Smooth muscle cell (in vitro differentiated cells): ENCODE data around the gene ZDHHC18. TPM values are rescaled to one million over a fixed set of nuclear protein-coding genes. Genes with fewer than 3 reads are reported as not detected.
"Not testable (repeated sequence)": the region's sequence is repeated elsewhere in the genome, so short reads cannot be mapped to it uniquely, and the experiment has no call there.

Experiments used
- DNase-seq: peaks from one replicate; lab custom pipeline; 2025; ENCODE audit not compliant: unreplicated experiment; lab: John Stamatoyannopoulos, UW
- H2AFZ ChIP-seq: fragments of 200-600 bp; sonication (generic); 2 replicates; pipeline ENCODE4 v1.6.0; 2016; ENCODE audit warnings: antibody characterized with exemption, low read depth, mild to moderate bottlenecking
- H3F3A ChIP-seq: fragments of 200-600 bp; sonication (generic); 2 replicates; pipeline ENCODE4 v1.6.0; 2017; ENCODE audit warnings: antibody characterized with exemption, low read depth
- H3K27ac ChIP-seq: fragments of 200-600 bp; sonication (generic); 2 replicates; pipeline ENCODE4 v1.5.1; 2016; ENCODE audit warnings: low read depth, mild to moderate bottlenecking
- H3K27me3 ChIP-seq: fragments of 200-600 bp; sonication (generic); 2 replicates; pipeline ENCODE4 v1.6.1; 2016; ENCODE audit warnings: low read depth, mild to moderate bottlenecking
- H3K36me3 ChIP-seq: fragments of 200-600 bp; sonication (generic); 2 replicates; pipeline ENCODE4 v1.5.1; 2016; ENCODE audit warnings: low read depth
- H3K4me1 ChIP-seq: fragments of 200-600 bp; sonication (generic); 2 replicates; pipeline ENCODE4 v1.5.1; 2016; ENCODE audit warnings: low read depth
- H3K4me2 ChIP-seq: fragments of 200-600 bp; sonication (generic); 2 replicates; pipeline ENCODE4 v1.6.0; 2016; ENCODE audit warnings: mild to moderate bottlenecking
- H3K4me3 ChIP-seq: fragments of 200-600 bp; sonication (generic); 2 replicates; pipeline ENCODE4 v1.5.1; 2016; ENCODE audit warnings: mild to moderate bottlenecking
- H3K79me2 ChIP-seq: fragments of 200-600 bp; sonication (generic); 2 replicates; pipeline ENCODE4 v1.6.0; 2016; ENCODE audit warnings: low read depth, mild to moderate bottlenecking
- H3K9ac ChIP-seq: fragments of 200-600 bp; sonication (generic); 2 replicates; pipeline ENCODE4 v1.6.0; 2016; ENCODE audit warnings: low read depth
- H3K9me3 ChIP-seq: fragments of 200-600 bp; sonication (generic); replicated peaks from 2 replicates; pipeline ENCODE4 v1.5.1; 2016; ENCODE audit warnings: low read depth
- H4K20me1 ChIP-seq: fragments of 200-600 bp; sonication (generic); 2 replicates; pipeline ENCODE4 v1.6.0; 2016; ENCODE audit warnings: low read depth
- WGBS: methylation state at CpG from one replicate; pipeline ENCODE4 v1.1.7; 2016; ENCODE audit warnings: low lambda C conversion rate; 5-methylcytosine and 5-hydroxymethylcytosine counted together
- polyA plus RNA-seq: library from polyadenylated mRNA; unstranded; fragments of >200 nt; fragmentation: Nextera tagmentation; extraction: Ambion mirVana; gene quantifications from 2 replicates; pipeline ENCODE4 v1.2.1, GENCODE V29; 2016
- total RNA-seq: library from RNA; depleted of rRNA; stranded (reverse); fragments of >200 nt; gene quantifications from 2 replicates; pipeline ENCODE4 v1.2.3, GENCODE V29; 2014
- TF ChIP-seq, protein P1 (sequence below): fragments of 200-600 bp; sonication (generic); IDR thresholded peaks from 2 replicates; pipeline ENCODE4 v1.5.1; 2017; ENCODE audit warnings: borderline replicate concordance, mild to moderate bottlenecking, antibody characterized with exemption; ENCODE audit not compliant: insufficient read depth, poor library complexity, severe bottlenecking

ZDHHC18 gene
- total and polyA plus RNA-seq, 2 experiments from 2014 or later = 20.3 to 52.5 TPM

DNA sequence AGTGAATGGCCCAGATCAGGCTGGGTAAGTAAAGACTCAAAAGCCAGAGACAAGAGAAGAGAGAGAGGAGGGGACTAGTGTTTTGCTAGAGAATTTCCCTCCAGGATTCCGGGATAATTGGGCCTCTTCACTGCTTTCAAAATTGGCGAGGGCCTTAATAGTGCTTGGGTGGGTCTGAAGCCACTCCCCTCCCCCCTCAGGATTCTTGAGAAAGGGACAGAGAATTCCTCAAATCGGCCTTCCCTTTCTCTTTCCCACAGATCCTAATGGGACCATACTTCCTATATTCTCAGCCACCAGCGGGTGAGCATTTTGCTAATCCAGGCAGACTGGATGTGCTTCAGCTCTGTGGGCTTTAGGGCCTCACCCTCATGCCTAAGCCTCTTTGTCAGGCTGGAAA, 48.4 kb downstream of the ZDHHC18 start:
- H3K4me1 ChIP-seq = peaks cover 16% of the 10 kb centered on the region
- H3K27ac ChIP-seq = peak overlapping the region; percentile 56
- no peaks in the 10 kb centered on the region for H4K20me1 ChIP-seq
- no peaks in the 10 kb centered on the region for H3K9me3 ChIP-seq
- no peaks in the 10 kb centered on the region for H3K79me2 ChIP-seq
- no peak overlapping the region for H2AFZ ChIP-seq
- 44% methylated on average over 4 of the region's 4 CpGs for WGBS
- TF ChIP-seq, protein P1, sequence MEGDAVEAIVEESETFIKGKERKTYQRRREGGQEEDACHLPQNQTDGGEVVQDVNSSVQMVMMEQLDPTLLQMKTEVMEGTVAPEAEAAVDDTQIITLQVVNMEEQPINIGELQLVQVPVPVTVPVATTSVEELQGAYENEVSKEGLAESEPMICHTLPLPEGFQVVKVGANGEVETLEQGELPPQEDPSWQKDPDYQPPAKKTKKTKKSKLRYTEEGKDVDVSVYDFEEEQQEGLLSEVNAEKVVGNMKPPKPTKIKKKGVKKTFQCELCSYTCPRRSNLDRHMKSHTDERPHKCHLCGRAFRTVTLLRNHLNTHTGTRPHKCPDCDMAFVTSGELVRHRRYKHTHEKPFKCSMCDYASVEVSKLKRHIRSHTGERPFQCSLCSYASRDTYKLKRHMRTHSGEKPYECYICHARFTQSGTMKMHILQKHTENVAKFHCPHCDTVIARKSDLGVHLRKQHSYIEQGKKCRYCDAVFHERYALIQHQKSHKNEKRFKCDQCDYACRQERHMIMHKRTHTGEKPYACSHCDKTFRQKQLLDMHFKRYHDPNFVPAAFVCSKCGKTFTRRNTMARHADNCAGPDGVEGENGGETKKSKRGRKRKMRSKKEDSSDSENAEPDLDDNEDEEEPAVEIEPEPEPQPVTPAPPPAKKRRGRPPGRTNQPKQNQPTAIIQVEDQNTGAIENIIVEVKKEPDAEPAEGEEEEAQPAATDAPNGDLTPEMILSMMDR = no peak
- no peaks in the 10 kb centered on the region for H3K36me3 ChIP-seq
- no peak overlapping the region for H3K9ac ChIP-seq
- no peak overlapping the region for H3K4me2 ChIP-seq
- H3K4me3 ChIP-seq = no peak overlapping the region
- H3F3A ChIP-seq = peaks cover 4% of the 10 kb centered on the region
- DNase-seq = no peak
- H3K27me3 ChIP-seq = no peaks in the 10 kb centered on the region

DNA sequence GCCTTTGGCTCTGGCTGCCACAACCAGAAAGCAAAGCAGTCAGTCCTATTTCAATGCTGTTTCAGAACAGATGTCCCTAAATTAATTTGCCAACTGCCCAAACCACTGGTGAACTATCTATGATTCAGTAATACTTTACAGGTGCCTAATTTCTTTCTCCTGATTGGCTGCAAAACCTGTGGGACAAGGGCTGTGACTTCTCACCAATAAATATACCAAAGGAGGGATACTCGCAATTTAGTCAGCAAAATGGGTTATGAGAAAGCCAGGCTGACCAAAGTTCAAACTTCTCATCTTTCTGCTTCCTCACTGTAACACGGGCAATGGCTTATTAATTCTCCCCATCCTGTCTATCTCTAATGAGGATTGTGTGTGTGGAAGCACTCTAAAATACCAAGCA, 50.8 kb downstream of the ZDHHC18 start:
- Histone ChIP-seq H3K27me3 (no peaks in the 10 kb centered on the region), H2AFZ (no peak overlapping the region), H3K79me2 (no peaks in the 10 kb centered on the region), H3K4me1 (peaks cover 16% of the 10 kb centered on the region), H3K9ac (no peak overlapping the region), H3K9me3 (no peaks in the 10 kb centered on the region), H3F3A (peaks cover 20% of the 10 kb centered on the region), H4K20me1 (peaks cover 6% of the 10 kb centered on the region), H3K4me2 (no peak overlapping the region), H3K4me3 (no peak overlapping the region), H3K27ac (peak overlapping the region; percentile 7), H3K36me3 (peaks cover 8% of the 10 kb centered on the region)
- 82% methylated on average over 2 of the region's 2 CpGs for WGBS
- TF ChIP-seq, protein P1 = no peak
- DNase-seq = no peak

- Histone ChIP-seq H3K4me2 (no peak overlapping the region), H3K9me3 (no peaks in the 10 kb centered on the region), H4K20me1 (peaks cover 6% of the 10 kb centered on the region), H3K9ac (no peak overlapping the region), H2AFZ (no peak overlapping the region), H3K36me3 (peaks cover 8% of the 10 kb centered on the region), H3F3A (peaks cover 20% of the 10 kb centered on the region), H3K4me1 (peaks cover 8% of the 10 kb centered on the region), H3K4me3 (no peak overlapping the region), H3K79me2 (no peaks in the 10 kb centered on the region), H3K27me3 (no peaks in the 10 kb centered on the region), H3K27ac (no peak overlapping the region)
- TF ChIP-seq, protein P1 = no peak
- 97% methylated on average over 4 of the region's 4 CpGs for WGBS
- no peak for DNase-seq
Observed at GRCh38 chr1:26879793-26880192, 53.3 kb downstream of the ZDHHC18 start.

DNA sequence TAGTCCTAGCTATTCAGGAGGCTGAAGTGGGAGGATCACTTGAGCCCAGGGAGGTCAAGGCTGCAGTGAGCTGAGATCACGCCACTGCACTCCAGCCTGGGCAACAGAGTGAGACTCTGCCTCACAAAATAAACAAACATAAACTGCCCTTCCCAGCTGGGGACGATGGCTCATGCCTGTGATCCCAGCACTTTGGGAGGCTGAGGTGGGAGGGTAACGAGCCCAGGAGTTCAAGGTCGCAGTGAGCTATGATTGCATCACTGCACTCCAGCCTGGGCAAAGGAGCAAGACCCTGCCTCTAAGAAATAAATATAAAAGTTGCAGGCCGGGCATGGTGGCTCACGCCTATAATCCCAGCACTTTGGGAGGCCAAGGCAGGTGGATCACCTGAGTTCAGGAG, 55.1 kb downstream of the ZDHHC18 start:
- H3K4me1 ChIP-seq, H3K4me3 ChIP-seq, DNase-seq, H3K27ac ChIP-seq, H3K27me3 ChIP-seq, H3K4me2 ChIP-seq, H3K9me3 ChIP-seq, H3K79me2 ChIP-seq, H3K9ac ChIP-seq, H2AFZ ChIP-seq, H4K20me1 ChIP-seq: not testable (repeated sequence)
- peaks cover 12% of the 10 kb centered on the region for H3K36me3 ChIP-seq
- H3F3A ChIP-seq = peaks cover 20% of the 10 kb centered on the region
- WGBS = 88% methylated on average over 6 of the region's 6 CpGs
